Neural cell (in vitro differentiated cells): ENCODE data around the gene CARD14.
"Not testable (repeated sequence)": the region's sequence is repeated elsewhere in the genome, so short reads cannot be mapped to it uniquely, and the experiment has no call there.

Source experiments
- POLR2AphosphoS5 ChIP-seq: IDR thresholded peaks from 2 replicates; pipeline ENCODE4 v1.6.1; 2012
- RAD21 ChIP-seq: fragments of 450-650 bp; conservative IDR thresholded peaks from 2 replicates; pipeline ENCODE4 v1.6.1; 2014; ENCODE audit warnings: antibody characterized with exemption, mild to moderate bottlenecking, moderate library complexity
- TF ChIP-seq, protein P1 (sequence below): fragments of 450-650 bp; IDR thresholded peaks from 2 replicates; pipeline ENCODE4 v1.5.1; 2014; ENCODE audit warnings: antibody characterized with exemption, mild to moderate bottlenecking, moderate library complexity; ENCODE audit not compliant: poor library complexity, severe bottlenecking

DNA sequence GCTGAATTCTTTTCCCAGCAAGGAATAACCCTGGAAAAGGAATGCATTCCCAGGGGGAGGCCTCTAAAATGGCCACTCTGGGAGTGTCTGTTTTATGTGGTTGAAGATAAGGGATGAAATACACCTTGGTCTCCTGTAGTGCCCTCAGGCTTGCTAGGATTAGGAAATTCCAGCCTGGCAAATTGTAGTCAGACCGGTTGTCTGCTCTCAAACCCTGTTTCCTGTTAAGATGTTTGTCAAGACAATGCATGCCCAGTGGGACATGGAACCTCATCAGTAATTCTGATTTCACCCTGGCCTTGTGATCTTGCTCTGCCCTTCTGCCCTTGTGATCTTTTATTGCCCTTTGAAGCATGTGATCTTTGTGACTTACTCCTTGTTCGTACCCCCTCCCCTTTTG lies 14.2 kb upstream of the CARD14 start:
- TF ChIP-seq, protein P1, sequence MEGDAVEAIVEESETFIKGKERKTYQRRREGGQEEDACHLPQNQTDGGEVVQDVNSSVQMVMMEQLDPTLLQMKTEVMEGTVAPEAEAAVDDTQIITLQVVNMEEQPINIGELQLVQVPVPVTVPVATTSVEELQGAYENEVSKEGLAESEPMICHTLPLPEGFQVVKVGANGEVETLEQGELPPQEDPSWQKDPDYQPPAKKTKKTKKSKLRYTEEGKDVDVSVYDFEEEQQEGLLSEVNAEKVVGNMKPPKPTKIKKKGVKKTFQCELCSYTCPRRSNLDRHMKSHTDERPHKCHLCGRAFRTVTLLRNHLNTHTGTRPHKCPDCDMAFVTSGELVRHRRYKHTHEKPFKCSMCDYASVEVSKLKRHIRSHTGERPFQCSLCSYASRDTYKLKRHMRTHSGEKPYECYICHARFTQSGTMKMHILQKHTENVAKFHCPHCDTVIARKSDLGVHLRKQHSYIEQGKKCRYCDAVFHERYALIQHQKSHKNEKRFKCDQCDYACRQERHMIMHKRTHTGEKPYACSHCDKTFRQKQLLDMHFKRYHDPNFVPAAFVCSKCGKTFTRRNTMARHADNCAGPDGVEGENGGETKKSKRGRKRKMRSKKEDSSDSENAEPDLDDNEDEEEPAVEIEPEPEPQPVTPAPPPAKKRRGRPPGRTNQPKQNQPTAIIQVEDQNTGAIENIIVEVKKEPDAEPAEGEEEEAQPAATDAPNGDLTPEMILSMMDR = not testable (repeated sequence)
- not testable (repeated sequence) for TF ChIP-seq POLR2AphosphoS5, RAD21
